IMR-90 (cell line): Measurements from ENCODE around the gene AJM1.

Experiments
- BHLHE40 ChIP-seq: fragments of 150-350 bp; IDR thresholded peaks from 2 replicates; pipeline ENCODE4 v1.6.1; 2016; ENCODE audit warnings: mild to moderate bottlenecking, low read depth, low read length
- CTCF ChIP-seq: conservative IDR thresholded peaks from 2 replicates; pipeline ENCODE4 v1.5.1; 2012; ENCODE audit warnings: mild to moderate bottlenecking, low read depth, low read length, improper control_type of control experiment
- MAZ ChIP-seq: IDR thresholded peaks from 2 replicates; pipeline ENCODE4 v1.6.1; 2012; ENCODE audit warnings: low read depth, mild to moderate bottlenecking, low read length, improper control_type of control experiment, moderate library complexity, borderline replicate concordance
- MXI1 ChIP-seq: IDR thresholded peaks from 2 replicates; pipeline ENCODE4 v1.6.1; 2012; ENCODE audit warnings: low read depth, mild to moderate bottlenecking, low read length, moderate library complexity, borderline replicate concordance
- POLR2A ChIP-seq: IDR thresholded peaks from 2 replicates; pipeline ENCODE4 v1.6.1; 2012; ENCODE audit warnings: mild to moderate bottlenecking, low read depth, low read length
- RAD21 ChIP-seq: IDR thresholded peaks from 2 replicates; pipeline ENCODE4 v1.6.1; 2012; ENCODE audit warnings: low read length, improper control_type of control experiment
- RFX5 ChIP-seq: IDR thresholded peaks from 2 replicates; pipeline ENCODE4 v1.8.0; 2012; ENCODE audit warnings: low read depth, mild to moderate bottlenecking, low read length, moderate library complexity
- TF ChIP-seq, protein P1 (sequence below): fragments of 150-350 bp; IDR thresholded peaks from 2 replicates; pipeline ENCODE4 v1.6.1; 2017; ENCODE audit warnings: mild to moderate bottlenecking, antibody characterized with exemption, low read length, low read depth

- TF ChIP-seq CTCF (no peak), RFX5 (no peak), MAZ (no peak), BHLHE40 (no peak), POLR2A (no peak), RAD21 (no peak), MXI1 (no peak)
- TF ChIP-seq, protein P1, sequence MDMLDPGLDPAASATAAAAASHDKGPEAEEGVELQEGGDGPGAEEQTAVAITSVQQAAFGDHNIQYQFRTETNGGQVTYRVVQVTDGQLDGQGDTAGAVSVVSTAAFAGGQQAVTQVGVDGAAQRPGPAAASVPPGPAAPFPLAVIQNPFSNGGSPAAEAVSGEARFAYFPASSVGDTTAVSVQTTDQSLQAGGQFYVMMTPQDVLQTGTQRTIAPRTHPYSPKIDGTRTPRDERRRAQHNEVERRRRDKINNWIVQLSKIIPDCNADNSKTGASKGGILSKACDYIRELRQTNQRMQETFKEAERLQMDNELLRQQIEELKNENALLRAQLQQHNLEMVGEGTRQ = no peak
Observed at GRCh38 chr9:136837146-136837855, 5.0 kb upstream of the AJM1 start.
